Parathyroid adenoma (tissue), 2 donors: Measurements from ENCODE around the gene ITFG1.

ENCODE experiments used
- H2AFZ ChIP-seq: fragments of 300-600 bp; sonication (generic); one replicate; pipeline ENCODE4 v1.7.0; 2017; ENCODE audit warnings: antibody characterized with exemption, mild to moderate bottlenecking
- H3K27ac ChIP-seq: fragments of 300-600 bp; sonication (generic); one replicate; pipeline ENCODE4 v1.7.0; 2017
- H3K27me3 ChIP-seq: fragments of 300-600 bp; sonication (generic); one replicate; pipeline ENCODE4 v1.7.0; 2017; ENCODE audit warnings: low read length; ENCODE audit not compliant: control insufficient read depth, insufficient read depth
- H3K36me3 ChIP-seq: fragments of 300-600 bp; sonication (generic); one replicate; pipeline ENCODE4 v1.7.0; 2017; ENCODE audit warnings: low read length; ENCODE audit not compliant: control insufficient read depth, insufficient read depth
- H3K4me1 ChIP-seq: fragments of 300-600 bp; sonication (generic); one replicate; pipeline ENCODE4 v1.7.0; 2017; ENCODE audit warnings: control low read depth
- H3K4me2 ChIP-seq: fragments of 300-600 bp; sonication (generic); one replicate; pipeline ENCODE4 v1.7.0; 2017; ENCODE audit warnings: low read length
- H3K4me3 ChIP-seq: fragments of 300-600 bp; sonication (generic); one replicate; pipeline ENCODE4 v1.7.0; 2017; ENCODE audit warnings: low read depth, low read length
- H3K79me2 ChIP-seq: fragments of 300-600 bp; sonication (generic); one replicate; pipeline ENCODE4 v1.7.0; 2017; ENCODE audit warnings: control low read depth
- H3K9ac ChIP-seq: fragments of 300-600 bp; sonication (generic); one replicate; pipeline ENCODE4 v1.7.0; 2017; ENCODE audit warnings: mild to moderate bottlenecking
- H3K9me3 ChIP-seq: fragments of 300-600 bp; sonication (generic); one replicate; pipeline ENCODE4 v1.7.0; 2017; ENCODE audit warnings: low read length; ENCODE audit not compliant: control insufficient read depth
- CTCF ChIP-seq: fragments of 300-600 bp; sonication (generic); IDR thresholded peaks from one replicate; pipeline ENCODE4 v1.7.0; 2017; ENCODE audit warnings: antibody characterized with exemption, mild to moderate bottlenecking
- donor health status: primary hyperparathyroidism.

ITFG1 gene

GRCh38 chr16:47408491-47408890 lies 52.4 kb downstream of the ITFG1 start:
- H3K27ac ChIP-seq = no peak overlapping the region
- no peak overlapping the region for H3K4me3 ChIP-seq
- H2AFZ ChIP-seq = no peak overlapping the region
- H3K36me3 ChIP-seq = no peaks in the 10 kb centered on the region
- peaks cover 3% of the 10 kb centered on the region for H3K79me2 ChIP-seq
- no peaks in the 10 kb centered on the region for H3K9me3 ChIP-seq
- no peak overlapping the region for H3K9ac ChIP-seq
- peaks cover 7% of the 10 kb centered on the region for H3K4me1 ChIP-seq
- H3K4me2 ChIP-seq = no peak overlapping the region
- no peaks in the 10 kb centered on the region for H3K27me3 ChIP-seq
- TF ChIP-seq CTCF = no peak

- H3K9ac ChIP-seq = no peak overlapping the region
- no peaks in the 10 kb centered on the region for H3K36me3 ChIP-seq
- no peak for TF ChIP-seq CTCF
Measured at GRCh38 chr16:47395733-47396498, 64.9 kb downstream of the ITFG1 start.

GRCh38 chr16:47392081-47392480 lies 68.8 kb downstream of the ITFG1 start:
- Histone ChIP-seq H3K4me3 (no peak overlapping the region), H3K4me1 (no peaks in the 10 kb centered on the region), H3K9ac (no peak overlapping the region), H3K79me2 (no peaks in the 10 kb centered on the region), H3K27me3 (no peaks in the 10 kb centered on the region), H3K27ac (no peak overlapping the region), H3K4me2 (no peak overlapping the region), H3K36me3 (no peaks in the 10 kb centered on the region), H2AFZ (no peak overlapping the region), H3K9me3 (no peaks in the 10 kb centered on the region)
- TF ChIP-seq CTCF = no peak

More at GRCh38 chr16:47395733-47396498, 64.9 kb downstream of the ITFG1 start:
- no peak overlapping the region for H3K4me2 ChIP-seq
- no peaks in the 10 kb centered on the region for H3K27me3 ChIP-seq
- H3K4me1 ChIP-seq = no peaks in the 10 kb centered on the region
- no peaks in the 10 kb centered on the region for H3K79me2 ChIP-seq
- no peak overlapping the region for H3K27ac ChIP-seq
- H3K4me3 ChIP-seq = no peak overlapping the region
- no peak overlapping the region for H2AFZ ChIP-seq
- no peaks in the 10 kb centered on the region for H3K9me3 ChIP-seq

- no peak overlapping the region for H3K27ac ChIP-seq
- H3K79me2 ChIP-seq = no peaks in the 10 kb centered on the region
- no peak overlapping the region for H3K9ac ChIP-seq
- no peak overlapping the region for H3K4me2 ChIP-seq
- H3K27me3 ChIP-seq = no peaks in the 10 kb centered on the region
- H3K4me1 ChIP-seq = no peaks in the 10 kb centered on the region
- H3K9me3 ChIP-seq = no peaks in the 10 kb centered on the region
- no peak for TF ChIP-seq CTCF
- no peak overlapping the region for H3K4me3 ChIP-seq
- H3K36me3 ChIP-seq = no peaks in the 10 kb centered on the region
- H2AFZ ChIP-seq = no peak overlapping the region
Measured at GRCh38 chr16:47388705-47389104, 72.2 kb downstream of the ITFG1 start.
